ENCODE data around the gene MARCHF3.

GRCh38 chr5:126848253-126848652 lies 182.1 kb downstream of the MARCHF3 start:
- TF ChIP-seq CTCF (IDR thresholded peaks at IDR 0.05) (no peak), POLR2A (IDR thresholded peaks at IDR 0.05) (no peak)
